GM20000 (cell line): ENCODE data around the gene ARNT2.

Experiments used
- DNase-seq: peaks from one replicate; pipeline ENCODE4 v3.0.0; 2012; ENCODE audit warnings: low spot score
- CTCF ChIP-seq: IDR thresholded peaks from 2 replicates; pipeline ENCODE4 v1.5.1; 2012; ENCODE audit warnings: mild to moderate bottlenecking, control low read depth; ENCODE audit errors: extremely low read depth, missing control alignments

Gene ARNT2

GRCh38 chr15:80518522-80518921 is 114.3 kb downstream of the ARNT2 start:
- DNase-seq = no peak
- no peak for TF ChIP-seq CTCF

GRCh38 chr15:80523746-80524145 is 119.6 kb downstream of the ARNT2 start:
- TF ChIP-seq CTCF = no peak

GRCh38 chr15:80525853-80526252 is 121.7 kb downstream of the ARNT2 start:
- no peak for TF ChIP-seq CTCF
- no peak for DNase-seq

More at GRCh38 chr15:80523746-80524145, 119.6 kb downstream of the ARNT2 start:
- no peak for DNase-seq

- DNase-seq = no peak
Observed at GRCh38 chr15:80526556-80527340, 122.6 kb downstream of the ARNT2 start.

GRCh38 chr15:80527406-80527805 is 123.2 kb downstream of the ARNT2 start:
- TF ChIP-seq CTCF = no peak
- no peak for DNase-seq

More at GRCh38 chr15:80526556-80527340, 122.6 kb downstream of the ARNT2 start:
- TF ChIP-seq CTCF = no peak

GRCh38 chr15:80527961-80528360 is 123.8 kb downstream of the ARNT2 start:
- TF ChIP-seq CTCF = no peak
- DNase-seq = no peak

GRCh38 chr15:80530737-80531365 is 126.7 kb downstream of the ARNT2 start:
- DNase-seq = no peak
- no peak for TF ChIP-seq CTCF
